Chondrocyte (in vitro differentiated cells): ENCODE results near the gene MCU. TPM values are rescaled to one million over a fixed set of nuclear protein-coding genes. Genes with fewer than 3 reads are reported as not detected.
"Not testable (repeated sequence)": the region's sequence is repeated elsewhere in the genome, so short reads cannot be mapped to it uniquely, and the experiment has no call there.

Source experiments
- DNase-seq: peaks from one replicate; pipeline ENCODE4 v3.0.0; 2021; ENCODE audit warnings: mixed read lengths, low spot score
- H3K27ac Mint-ChIP-seq: one replicate; pipeline ENCODE4 v1.8.0; 2021; ENCODE audit warnings: mild to moderate bottlenecking, moderate library complexity, mixed read lengths; ENCODE audit not compliant: unreplicated experiment
- H3K27me3 Mint-ChIP-seq: 2 replicates; pipeline ENCODE4 v1.8.0; 2021; ENCODE audit warnings: low read depth, mixed read lengths
- H3K36me3 Mint-ChIP-seq: 2 replicates; pipeline ENCODE4 v1.8.0; 2021; ENCODE audit warnings: low read depth, mixed read lengths
- H3K4me1 Mint-ChIP-seq: 2 replicates; pipeline ENCODE4 v1.8.0; 2021; ENCODE audit warnings: low read depth, mild to moderate bottlenecking, mixed read lengths
- H3K4me3 Mint-ChIP-seq: one replicate; pipeline ENCODE4 v1.8.0; 2021; ENCODE audit warnings: mild to moderate bottlenecking, moderate library complexity, mixed read lengths; ENCODE audit not compliant: unreplicated experiment
- H3K9me3 Mint-ChIP-seq: 2 replicates; pipeline ENCODE4 v1.8.0; 2021; ENCODE audit warnings: low read depth, mixed read lengths
- CTCF ChIP-seq: fragments of 200-600 bp; sonication (generic); IDR thresholded peaks from 2 replicates; pipeline ENCODE4 v1.5.0; 2021; ENCODE audit warnings: antibody characterized with exemption, mild to moderate bottlenecking, moderate library complexity
- total RNA-seq: library from RNA; stranded (reverse); gene quantifications from 3 replicates; pipeline ENCODE4 v1.2.1, GENCODE V29; 2021

The MCU gene
- total RNA-seq, 1 donor from 2014 or later = 51.8 TPM

- Mint-ChIP-seq H3K4me3 (peak overlapping the region; percentile 89), H3K27me3 (no peaks in the 10 kb centered on the region), H3K9me3 (no peaks in the 10 kb centered on the region), H3K4me1 (peaks cover 59% of the 10 kb centered on the region), H3K36me3 (no peaks in the 10 kb centered on the region), H3K27ac (peak overlapping the region; percentile 57)
- TF ChIP-seq CTCF = no peak
- DNase-seq = no peak
Measured at GRCh38 chr10:72692744-72692993, 726 bp downstream of the MCU start.

GRCh38 chr10:72692994-72693781 is 1.2 kb downstream of the MCU start:
- Mint-ChIP-seq H3K4me1 (peaks cover 54% of the 10 kb centered on the region), H3K27me3 (no peaks in the 10 kb centered on the region), H3K4me3 (peak overlapping the region; percentile 89), H3K36me3 (no peaks in the 10 kb centered on the region), H3K9me3 (no peaks in the 10 kb centered on the region), H3K27ac (peak overlapping the region; percentile 57)
- DNase-seq = no peak
- no peak for TF ChIP-seq CTCF

- H3K9me3 Mint-ChIP-seq = no peaks in the 10 kb centered on the region
- H3K27ac Mint-ChIP-seq = peak overlapping the region; percentile 95
- H3K36me3 Mint-ChIP-seq = no peaks in the 10 kb centered on the region
- peaks cover 52% of the 10 kb centered on the region for H3K4me1 Mint-ChIP-seq
- TF ChIP-seq CTCF = peak; percentile 83
- no peaks in the 10 kb centered on the region for H3K27me3 Mint-ChIP-seq
- DNase-seq = no peak
- H3K4me3 Mint-ChIP-seq = peak overlapping the region; percentile 63
Measured at GRCh38 chr10:72694476-72695369, 2.8 kb downstream of the MCU start.

GRCh38 chr10:72695496-72695895 is 3.6 kb downstream of the MCU start:
- Mint-ChIP-seq H3K27ac (peak overlapping the region; percentile 95), H3K27me3 (no peaks in the 10 kb centered on the region), H3K4me3 (peak overlapping the region; percentile 63), H3K4me1 (peaks cover 44% of the 10 kb centered on the region), H3K9me3 (no peaks in the 10 kb centered on the region), H3K36me3 (no peaks in the 10 kb centered on the region)
- TF ChIP-seq CTCF = no peak
- no peak for DNase-seq

- no peak overlapping the region for H3K4me3 Mint-ChIP-seq
- no peaks in the 10 kb centered on the region for H3K36me3 Mint-ChIP-seq
- H3K4me1 Mint-ChIP-seq = peaks cover 48% of the 10 kb centered on the region
- H3K9me3 Mint-ChIP-seq = no peaks in the 10 kb centered on the region
- H3K27ac Mint-ChIP-seq = no peak overlapping the region
- no peak for DNase-seq
- no peaks in the 10 kb centered on the region for H3K27me3 Mint-ChIP-seq
- no peak for TF ChIP-seq CTCF
Measured at GRCh38 chr10:72697716-72698115, 5.8 kb downstream of the MCU start.

- peak overlapping the region; percentile 69 for H3K27ac Mint-ChIP-seq
Measured at GRCh38 chr10:72702465-72702864, 10.5 kb downstream of the MCU start.

More at GRCh38 chr10:72702465-72702864, 10.5 kb downstream of the MCU start:
- not testable (repeated sequence) for H3K9me3 Mint-ChIP-seq, H3K27me3 Mint-ChIP-seq, H3K36me3 Mint-ChIP-seq, DNase-seq, H3K4me3 Mint-ChIP-seq
- peaks cover 23% of the 10 kb centered on the region for H3K4me1 Mint-ChIP-seq
